ENCODE results near the gene RUSF1. TPM values are rescaled to one million over a fixed set of nuclear protein-coding genes. Genes with fewer than 3 reads are reported as not detected.

Gene RUSF1
- polyA plus RNA-seq, 1 of the 3 experiments (the other 2 are of a cell fraction): 36.5 TPM

DNA sequence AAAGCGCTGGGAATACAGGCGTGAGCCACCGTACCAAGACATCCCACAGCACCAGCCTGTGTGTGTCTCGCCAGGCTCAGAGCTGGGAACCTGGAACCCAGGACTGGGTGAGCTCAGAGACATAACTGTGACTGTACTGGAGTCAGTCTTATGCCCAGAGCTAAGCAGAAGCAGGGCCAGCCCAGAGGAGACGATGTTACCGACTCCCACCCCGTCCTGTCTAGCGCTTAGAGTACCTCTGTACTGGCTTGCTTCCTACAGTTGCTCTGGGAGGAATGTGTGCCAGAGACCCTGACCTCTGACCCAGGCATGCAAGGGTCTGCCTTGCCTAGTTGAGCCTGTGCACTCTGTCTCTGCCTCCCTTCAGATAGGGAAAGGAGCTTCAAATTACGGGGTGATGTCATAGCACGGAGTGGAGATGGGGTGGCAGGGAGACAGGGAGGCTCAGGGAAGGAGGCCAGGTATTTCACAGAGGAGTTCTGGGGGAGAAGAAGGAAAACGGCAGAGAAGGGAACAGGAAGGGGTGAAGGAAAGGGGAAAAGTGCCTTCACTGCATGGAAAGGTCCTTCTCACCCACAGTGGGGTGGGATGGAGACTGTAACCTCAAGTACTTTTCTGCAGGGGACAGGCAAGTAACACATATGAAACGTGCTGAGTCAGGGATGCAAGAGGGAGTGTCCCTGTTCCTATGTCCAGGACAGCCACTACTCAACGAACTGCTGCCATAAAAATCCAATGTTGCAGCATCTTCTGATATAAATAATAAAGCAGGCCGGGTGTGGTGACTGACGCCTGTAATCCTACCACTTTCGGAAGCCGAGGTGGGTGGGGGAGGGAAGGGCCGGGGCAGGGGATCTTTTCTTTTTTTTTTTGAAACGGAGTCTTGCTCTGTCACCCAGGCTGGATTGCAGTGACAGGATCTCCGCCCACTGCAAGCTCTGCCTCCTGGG is 54.7 kb downstream of the RUSF1 start:
- Histone ChIP-seq H3K79me2 (ENCODE audit: insufficient read depth) (peaks cover 62% of the 10 kb centered on the region), H4K20me1 (ENCODE audit: insufficient read depth) (peaks cover 38% of the 10 kb centered on the region), H3K36me3 (replicated peaks in 1 of 2; ENCODE audit: control insufficient read depth in 1 of 2, insufficient read depth in 2 of 2, low read length in 1 of 2) (peaks cover 3 to 10% of the 10 kb centered on the region in 2 experiments), H3K4me1 (ENCODE audit: control insufficient read depth in 1 of 2, insufficient read depth in 2 of 2, low read depth in 1 of 2, low read length in 1 of 2) (peaks cover 44 to 53% of the 10 kb centered on the region in 2 experiments; a peak in 3 of 4 replicates), H2AFZ (ENCODE audit: low read depth) (no peak overlapping the region), H3K9me3 (no peaks in the 10 kb centered on the region), H3F3A (replicated peaks; ENCODE audit: insufficient read depth) (peaks cover 24% of the 10 kb centered on the region), H3K9me2 (no peaks in the 10 kb centered on the region), H3K4me2 (peak overlapping the region; percentile 62), H3K27ac (ENCODE audit: low read depth in 2 of 2, low read length in 1 of 2) (peak overlapping the region in 1 of 2 experiments; percentile 95; a peak in 2 of 4 replicates), H3K4me3 (ENCODE audit: low read depth in 2 of 2, low read length in 1 of 2) (no peak overlapping the region), H3K9ac (no peak overlapping the region), H3K27me3 (ENCODE audit: insufficient read depth) (no peaks in the 10 kb centered on the region)
- DNase-seq: no peak
- POLR2A ChIA-PET: interaction anchor here (0.7 kb wide), 1 partner anchor 11 kb away, joined by 3 read pairs; the partner anchor contains the start of gene ZNF843
- CTCF ChIA-PET: interaction anchor here (0.8 to 2.6 kb wide), 4 partner anchors 10 to 415 kb away, joined by 3 to 33 read pairs (median 8); partner anchors contain the start of gene ZNF843
- TF ChIP-seq MEF2A (IDR thresholded peaks at IDR 0.05; ENCODE audit: borderline replicate concordance, low read depth): no peak
- TF ChIP-seq FOXM1 (IDR thresholded peaks at IDR 0.05; ENCODE audit: low read depth): no peak
- TF ChIP-seq, protein P1, sequence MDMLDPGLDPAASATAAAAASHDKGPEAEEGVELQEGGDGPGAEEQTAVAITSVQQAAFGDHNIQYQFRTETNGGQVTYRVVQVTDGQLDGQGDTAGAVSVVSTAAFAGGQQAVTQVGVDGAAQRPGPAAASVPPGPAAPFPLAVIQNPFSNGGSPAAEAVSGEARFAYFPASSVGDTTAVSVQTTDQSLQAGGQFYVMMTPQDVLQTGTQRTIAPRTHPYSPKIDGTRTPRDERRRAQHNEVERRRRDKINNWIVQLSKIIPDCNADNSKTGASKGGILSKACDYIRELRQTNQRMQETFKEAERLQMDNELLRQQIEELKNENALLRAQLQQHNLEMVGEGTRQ (IDR thresholded peaks at IDR 0.05; ENCODE audit: borderline replicate concordance, low read depth, low read length): no peak
- TF ChIP-seq, protein P2, sequence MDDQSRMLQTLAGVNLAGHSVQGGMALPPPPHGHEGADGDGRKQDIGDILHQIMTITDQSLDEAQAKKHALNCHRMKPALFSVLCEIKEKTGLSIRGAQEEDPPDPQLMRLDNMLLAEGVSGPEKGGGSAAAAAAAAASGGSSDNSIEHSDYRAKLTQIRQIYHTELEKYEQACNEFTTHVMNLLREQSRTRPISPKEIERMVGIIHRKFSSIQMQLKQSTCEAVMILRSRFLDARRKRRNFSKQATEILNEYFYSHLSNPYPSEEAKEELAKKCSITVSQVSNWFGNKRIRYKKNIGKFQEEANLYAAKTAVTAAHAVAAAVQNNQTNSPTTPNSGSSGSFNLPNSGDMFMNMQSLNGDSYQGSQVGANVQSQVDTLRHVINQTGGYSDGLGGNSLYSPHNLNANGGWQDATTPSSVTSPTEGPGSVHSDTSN (IDR thresholded peaks at IDR 0.05): no peak
- 74% methylated on average over 18 of the region's 20 CpGs for WGBS (ENCODE audit: low lambda C conversion rate)

DNA sequence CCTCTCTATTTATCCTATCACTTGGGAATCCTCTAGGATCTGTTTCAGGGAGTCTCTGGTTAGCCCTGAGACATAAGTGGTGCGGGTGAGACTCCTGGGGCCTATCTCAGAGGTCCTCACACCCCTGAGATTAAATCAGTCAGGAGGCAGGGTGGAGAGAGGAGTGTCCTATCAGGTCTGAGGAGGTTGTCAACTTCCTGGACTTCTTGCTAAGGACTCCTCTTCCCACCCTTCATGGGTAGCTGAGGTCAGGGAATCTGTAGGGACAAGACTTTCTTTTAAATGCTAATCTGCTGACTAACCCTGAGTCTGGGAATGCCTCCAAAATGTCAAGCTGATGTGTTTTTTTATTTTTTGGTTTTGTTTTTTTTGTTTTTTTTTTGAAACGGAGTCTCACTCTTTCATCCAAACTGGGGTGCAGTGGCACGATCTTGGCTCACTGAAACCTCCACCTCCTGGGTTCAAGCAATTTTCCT is 55.5 kb downstream of the RUSF1 start:
- 50% methylated on average over 3 of the region's 3 CpGs for WGBS (ENCODE audit: low lambda C conversion rate)
- Histone ChIP-seq H3K79me2 (ENCODE audit: insufficient read depth) (peaks cover 53% of the 10 kb centered on the region), H3K9me2 (no peaks in the 10 kb centered on the region), H3K27me3 (ENCODE audit: insufficient read depth) (no peaks in the 10 kb centered on the region), H3K4me3 (ENCODE audit: low read depth in 2 of 2, low read length in 1 of 2) (no peak overlapping the region), H3K9me3 (no peaks in the 10 kb centered on the region), H3K4me2 (peak overlapping the region; percentile 62), H3F3A (replicated peaks; ENCODE audit: insufficient read depth) (peaks cover 24% of the 10 kb centered on the region), H4K20me1 (ENCODE audit: insufficient read depth) (peaks cover 32% of the 10 kb centered on the region), H2AFZ (ENCODE audit: low read depth) (no peak overlapping the region), H3K36me3 (replicated peaks in 1 of 2; ENCODE audit: control insufficient read depth in 1 of 2, insufficient read depth in 2 of 2, low read length in 1 of 2) (peaks cover 3 to 10% of the 10 kb centered on the region in 2 experiments), H3K9ac (peak overlapping the region; percentile 39; the same call in 1 of the 2 replicates), H3K4me1 (ENCODE audit: control insufficient read depth in 1 of 2, insufficient read depth in 2 of 2, low read depth in 1 of 2, low read length in 1 of 2) (peaks cover 38 to 50% of the 10 kb centered on the region in 2 experiments; a peak in 3 of 4 replicates), H3K27ac (ENCODE audit: low read depth in 2 of 2, low read length in 1 of 2) (peak overlapping the region; percentile 60 to 95)
- DNase-seq: no peak
- POLR2A ChIA-PET: no interaction called here
- CTCF ChIA-PET: interaction anchor here (0.8 to 2.6 kb wide), 7 partner anchors 9 to 468 kb away, joined by 3 to 33 read pairs (median 7); partner anchors contain the start of genes HSD3B7 and ZNF843
- no peak for TF ChIP-seq YY1 (IDR thresholded peaks at IDR 0.05; ENCODE audit: low read depth)
- peak; percentile 63; the same call in 1 of the 2 replicates for TF ChIP-seq FOSL2 (IDR thresholded peaks at IDR 0.05; ENCODE audit: borderline replicate concordance, low read depth)
- TF ChIP-seq RXRA (IDR thresholded peaks at IDR 0.05; ENCODE audit: borderline replicate concordance, low read depth): peak; percentile 80; the same call in 1 of the 2 replicates
- TF ChIP-seq TCF12 (IDR thresholded peaks at IDR 0.05): peak; percentile 44
- TF ChIP-seq JUND (IDR thresholded peaks at IDR 0.05): peak; percentile 71; the same call in 1 of the 2 replicates
- TF ChIP-seq, protein P2 (IDR thresholded peaks at IDR 0.05): peak; percentile 60
- TF ChIP-seq, protein P3, sequence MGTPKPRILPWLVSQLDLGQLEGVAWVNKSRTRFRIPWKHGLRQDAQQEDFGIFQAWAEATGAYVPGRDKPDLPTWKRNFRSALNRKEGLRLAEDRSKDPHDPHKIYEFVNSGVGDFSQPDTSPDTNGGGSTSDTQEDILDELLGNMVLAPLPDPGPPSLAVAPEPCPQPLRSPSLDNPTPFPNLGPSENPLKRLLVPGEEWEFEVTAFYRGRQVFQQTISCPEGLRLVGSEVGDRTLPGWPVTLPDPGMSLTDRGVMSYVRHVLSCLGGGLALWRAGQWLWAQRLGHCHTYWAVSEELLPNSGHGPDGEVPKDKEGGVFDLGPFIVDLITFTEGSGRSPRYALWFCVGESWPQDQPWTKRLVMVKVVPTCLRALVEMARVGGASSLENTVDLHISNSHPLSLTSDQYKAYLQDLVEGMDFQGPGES (IDR thresholded peaks at IDR 0.05; ENCODE audit: low read depth, low read length): no peak
- peak; percentile 78 for TF ChIP-seq NFIC (IDR thresholded peaks at IDR 0.05; ENCODE audit: borderline replicate concordance)
- peak; percentile 68 for TF ChIP-seq ELF1 (IDR thresholded peaks at IDR 0.05)
- TF ChIP-seq TEAD4 (IDR thresholded peaks at IDR 0.05; ENCODE audit: borderline replicate concordance, insufficient read depth): no peak
